Neuronal stem cell (in vitro differentiated cells): ENCODE data around the gene ACE2.

Experiments
- DNase-seq: peaks from one replicate; pipeline ENCODE4 v3.0.0-alpha.2; 2013; ENCODE audit warnings: low spot score
- H2AFZ ChIP-seq: one replicate; pipeline ENCODE4 v1.6.1; 2013; ENCODE audit warnings: mild to moderate bottlenecking, low read length, inconsistent platforms
- H2AK5ac ChIP-seq: 2 replicates; pipeline ENCODE4 v1.6.1; 2013; ENCODE audit warnings: low read depth, mild to moderate bottlenecking, inconsistent platforms, low read length, moderate library complexity, mixed read lengths
- H2BK120ac ChIP-seq: 2 replicates; pipeline ENCODE4 v1.6.1; 2013; ENCODE audit warnings: low read depth, mild to moderate bottlenecking, inconsistent platforms, low read length, moderate library complexity, mixed read lengths
- H2BK12ac ChIP-seq: one replicate; pipeline ENCODE4 v1.6.1; 2013; ENCODE audit warnings: low read length, inconsistent platforms
- H2BK15ac ChIP-seq: 2 replicates; pipeline ENCODE4 v1.6.1; 2013; ENCODE audit warnings: mild to moderate bottlenecking, low read length, inconsistent platforms, mixed read lengths
- H2BK5ac ChIP-seq: one replicate; pipeline ENCODE4 v1.6.1; 2013; ENCODE audit warnings: inconsistent platforms, mild to moderate bottlenecking, low read length, moderate library complexity
- H3K14ac ChIP-seq: one replicate; pipeline ENCODE4 v1.6.1; 2013; ENCODE audit warnings: low read length, inconsistent platforms
- H3K18ac ChIP-seq: 2 replicates; pipeline ENCODE4 v1.6.1; 2013; ENCODE audit warnings: low read length, inconsistent platforms
- H3K23ac ChIP-seq: 2 replicates; pipeline ENCODE4 v1.6.1; 2013; ENCODE audit warnings: low read depth, mild to moderate bottlenecking, mixed read lengths, low read length, inconsistent platforms; ENCODE audit not compliant: poor library complexity
- H3K27ac ChIP-seq: replicated peaks from 3 replicates; pipeline ENCODE4 v1.5.1; 2013; ENCODE audit warnings: low read length, inconsistent platforms
- H3K27me3 ChIP-seq, 3 experiments: 2 replicates each; pipeline ENCODE4 v1.6.1; 2013; ENCODE audit warnings: low read length in 3 of 3, mild to moderate bottlenecking in 2 of 3, inconsistent platforms in 1 of 3, low read depth in 1 of 3, mixed read lengths in 1 of 3, moderate library complexity in 1 of 3; ENCODE audit not compliant: control insufficient read depth in 3 of 3, insufficient read depth in 3 of 3
- H3K36me3 ChIP-seq, 2 donors: replicated peaks in 1 of 2; 2 replicates each; pipeline ENCODE4 v1.6.1; 2013; ENCODE audit warnings: low read length in 2 of 2; ENCODE audit not compliant: control insufficient read depth in 2 of 2, insufficient read depth in 2 of 2
- H3K4ac ChIP-seq: 2 replicates; pipeline ENCODE4 v1.6.1; 2013; ENCODE audit warnings: inconsistent platforms, mild to moderate bottlenecking, low read length, moderate library complexity
- H3K4me1 ChIP-seq, 2 donors: 1 replicate in 1 of 2; 2 replicates in 1 of 2; pipeline ENCODE4 v1.6.1; 2013; ENCODE audit warnings: low read length in 2 of 2, low read depth in 1 of 2; ENCODE audit not compliant: control insufficient read depth in 2 of 2, insufficient read depth in 1 of 2
- H3K4me2 ChIP-seq: one replicate; pipeline ENCODE4 v1.6.1; 2013; ENCODE audit warnings: mild to moderate bottlenecking, low read length, inconsistent platforms; ENCODE audit not compliant: insufficient read depth, poor library complexity, severe bottlenecking
- H3K4me3 ChIP-seq, 2 donors: 2 replicates each; pipeline ENCODE4 v1.5.1; 2013; ENCODE audit warnings: low read length in 2 of 2, mild to moderate bottlenecking in 2 of 2, inconsistent platforms in 1 of 2, moderate library complexity in 1 of 2
- H3K79me1 ChIP-seq: one replicate; pipeline ENCODE4 v1.6.1; 2013; ENCODE audit warnings: low read depth, mild to moderate bottlenecking, inconsistent platforms, low read length, moderate library complexity
- H3K9ac ChIP-seq: one replicate; pipeline ENCODE4 v1.6.1; 2013; ENCODE audit warnings: mild to moderate bottlenecking, low read depth, low read length, inconsistent platforms; ENCODE audit not compliant: poor library complexity
- H3K9me3 ChIP-seq, 2 donors: replicated peaks in 1 of 2; 2 replicates each; pipeline versions ENCODE3 to v1.6.1; 2013; ENCODE audit warnings: low read length in 2 of 2, mild to moderate bottlenecking in 2 of 2, inconsistent platforms in 1 of 2, low read depth in 1 of 2, mixed read lengths in 1 of 2, moderate library complexity in 1 of 2; ENCODE audit not compliant: control insufficient read depth in 2 of 2, insufficient read depth in 1 of 2
- H4K8ac ChIP-seq: one replicate; pipeline ENCODE4 v1.6.1; 2013; ENCODE audit warnings: low read depth, mild to moderate bottlenecking, inconsistent platforms, low read length, moderate library complexity
- H4K91ac ChIP-seq: one replicate; pipeline ENCODE4 v1.6.1; 2013; ENCODE audit warnings: low read length, low read depth, mild to moderate bottlenecking, inconsistent platforms; ENCODE audit not compliant: poor library complexity
- WGBS, 2 donors: extraction: QIAGEN DNeasy Blood & Tissue Kit; methylation state at CpG; one replicate each; pipeline ENCODE4 v1.1.7; 2013; ENCODE audit warnings: missing lambda C conversion rate in 2 of 2, mixed read lengths in 1 of 2; ENCODE audit not compliant: insufficient read length in 2 of 2, insufficient replicate concordance in 1 of 2; ENCODE audit errors: extremely low coverage in 2 of 2; 5-methylcytosine and 5-hydroxymethylcytosine counted together

The ACE2 gene

DNA sequence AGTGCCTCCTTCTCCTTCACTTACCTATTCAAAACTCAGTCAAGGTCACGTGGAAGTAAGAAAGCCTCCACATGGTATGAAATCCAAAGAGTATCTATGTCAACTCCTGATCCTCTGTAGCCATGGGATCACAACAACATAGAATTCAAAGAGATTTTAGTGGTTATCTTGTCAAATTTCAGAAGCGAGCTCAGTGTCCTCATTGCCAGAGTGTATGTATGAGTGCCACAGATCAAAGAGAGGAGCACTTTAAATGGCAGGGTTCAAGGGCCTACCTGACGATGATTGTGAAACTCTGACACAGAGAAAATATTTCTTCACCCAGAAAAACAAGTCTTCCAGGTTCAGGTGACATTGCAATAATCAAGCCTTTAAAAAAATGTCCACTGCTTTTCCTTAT is 1.2 kb upstream of the ACE2 start:
- H2BK15ac ChIP-seq: no peak overlapping the region
- no CpG with 5 or more reads among the region's 3 CpGs for WGBS, 2 donors
- no peak overlapping the region for H3K9ac ChIP-seq
- H3K9me3 ChIP-seq: no peaks in the 10 kb centered on the region
- no peaks in the 10 kb centered on the region for H3K27me3 ChIP-seq
- H4K8ac ChIP-seq: no peak overlapping the region
- H3K4me2 ChIP-seq: no peak overlapping the region
- H3K36me3 ChIP-seq: no peaks in the 10 kb centered on the region
- no peaks in the 10 kb centered on the region for H3K79me1 ChIP-seq
- no peak overlapping the region for H3K27ac ChIP-seq
- H3K4me1 ChIP-seq: no peaks in the 10 kb centered on the region
- no peak overlapping the region for H3K4ac ChIP-seq
- H4K91ac ChIP-seq: no peak overlapping the region
- no peak overlapping the region for H2BK12ac ChIP-seq
- no peak overlapping the region for H2AFZ ChIP-seq
- H2BK5ac ChIP-seq: no peak overlapping the region
- H2AK5ac ChIP-seq: no peak overlapping the region
- H2BK120ac ChIP-seq: no peak overlapping the region
- no peak overlapping the region for H3K18ac ChIP-seq
- H3K23ac ChIP-seq: no peak overlapping the region
- H3K4me3 ChIP-seq: no peak overlapping the region
- no peak overlapping the region for H3K14ac ChIP-seq
- no peak for DNase-seq

DNA sequence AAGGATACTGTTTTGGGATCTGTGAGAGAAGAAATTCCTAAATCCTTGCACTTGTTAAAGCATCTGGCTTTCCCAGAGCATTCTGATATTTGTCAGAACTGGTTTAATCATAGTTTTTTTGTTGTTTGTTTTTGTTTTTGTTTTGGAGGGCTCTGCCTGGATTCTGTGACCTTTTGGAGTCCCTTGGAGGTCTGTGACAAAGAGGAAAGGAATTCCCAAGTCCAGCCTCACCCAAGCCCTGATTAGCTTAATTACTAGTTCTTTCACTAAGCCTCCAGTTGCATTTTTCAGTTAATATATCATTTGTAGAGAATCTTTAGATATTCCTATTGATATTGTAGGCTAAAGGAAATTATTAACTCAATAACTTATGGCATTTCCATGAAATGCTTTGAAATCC is 711 bp downstream of the ACE2 start:
- H3K27me3 ChIP-seq: peaks cover 0 to 6% (median 0%) of the 10 kb centered on the region in 3 experiments
- H3K4me3 ChIP-seq: no peak overlapping the region
- no peak overlapping the region for H3K23ac ChIP-seq
- H2AFZ ChIP-seq: no peak overlapping the region
- no peak for DNase-seq
- no peak overlapping the region for H3K27ac ChIP-seq
- no peak overlapping the region for H2AK5ac ChIP-seq
- no peaks in the 10 kb centered on the region for H3K9me3 ChIP-seq
- H3K4ac ChIP-seq: no peak overlapping the region
- H2BK15ac ChIP-seq: no peak overlapping the region
- no peak overlapping the region for H4K8ac ChIP-seq
- H3K18ac ChIP-seq: no peak overlapping the region
- H4K91ac ChIP-seq: no peak overlapping the region
- H2BK5ac ChIP-seq: no peak overlapping the region
- H2BK12ac ChIP-seq: no peak overlapping the region
- no peak overlapping the region for H3K4me2 ChIP-seq
- H3K36me3 ChIP-seq: no peaks in the 10 kb centered on the region
- H2BK120ac ChIP-seq: no peak overlapping the region
- H3K14ac ChIP-seq: no peak overlapping the region
- H3K4me1 ChIP-seq: no peaks in the 10 kb centered on the region
- no peaks in the 10 kb centered on the region for H3K79me1 ChIP-seq
- no peak overlapping the region for H3K9ac ChIP-seq

DNA sequence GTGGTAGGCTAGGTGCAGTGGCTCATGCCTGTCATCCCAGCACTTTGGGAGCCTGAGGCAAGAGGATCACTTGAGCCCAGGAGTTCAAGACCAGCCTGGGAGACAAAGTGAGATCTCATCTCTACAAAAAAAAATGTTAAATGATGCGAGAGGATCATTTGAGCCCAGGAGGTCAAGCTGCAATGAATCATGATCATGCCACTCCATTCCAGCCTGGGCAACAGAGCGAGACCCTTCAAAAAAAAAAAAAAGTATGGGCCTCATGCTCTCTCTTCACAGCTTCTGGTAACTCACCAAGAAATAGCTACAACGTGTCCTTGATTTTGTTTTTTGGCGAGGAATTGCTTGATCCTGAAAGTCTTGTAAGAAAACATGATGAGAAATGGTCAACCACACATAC is 1.3 kb downstream of the ACE2 start:
- H3K4me1 ChIP-seq: no peaks in the 10 kb centered on the region
- H3K4me3 ChIP-seq: no peak overlapping the region
- H2AK5ac ChIP-seq: no peak overlapping the region
- no peak overlapping the region for H3K4me2 ChIP-seq
- H3K9me3 ChIP-seq: no peaks in the 10 kb centered on the region
- H3K23ac ChIP-seq: no peak overlapping the region
- no peak overlapping the region for H3K27ac ChIP-seq
- H3K14ac ChIP-seq: no peak overlapping the region
- H2BK12ac ChIP-seq: no peak overlapping the region
- no peak overlapping the region for H3K4ac ChIP-seq
- H2BK15ac ChIP-seq: no peak overlapping the region
- H4K8ac ChIP-seq: no peak overlapping the region
- no peak for DNase-seq
- peaks cover 0 to 6% (median 0%) of the 10 kb centered on the region in 3 experiments for H3K27me3 ChIP-seq
- H3K79me1 ChIP-seq: no peaks in the 10 kb centered on the region
- WGBS, 2 donors: no CpG with 5 or more reads among the region's 4 CpGs
- H3K18ac ChIP-seq: no peak overlapping the region
- no peak overlapping the region for H2BK5ac ChIP-seq
- no peak overlapping the region for H4K91ac ChIP-seq
- H2BK120ac ChIP-seq: no peak overlapping the region
- H3K9ac ChIP-seq: no peak overlapping the region
- H3K36me3 ChIP-seq: no peaks in the 10 kb centered on the region
- H2AFZ ChIP-seq: no peak overlapping the region

DNA sequence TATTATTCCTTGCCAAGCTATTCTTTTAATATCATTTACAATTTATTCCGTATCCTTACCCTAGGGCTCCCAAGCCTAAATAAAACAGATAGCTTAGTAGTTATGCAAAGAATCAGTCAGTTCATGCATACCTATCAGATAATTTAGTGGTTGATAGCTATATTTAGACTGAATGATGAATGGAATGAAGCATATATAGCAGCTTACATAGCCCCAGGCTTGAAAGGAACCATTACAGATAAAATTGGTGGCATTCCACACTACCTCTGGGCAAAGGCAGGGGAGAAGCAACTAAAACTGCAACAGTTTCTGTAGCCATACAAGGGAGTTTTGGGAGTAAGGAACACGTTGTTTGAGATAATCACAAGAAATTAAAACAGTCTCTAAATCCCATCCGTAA is 2.7 kb downstream of the ACE2 start:
- Histone ChIP-seq H2BK12ac (no peak overlapping the region), H3K9ac (no peak overlapping the region), H2BK5ac (no peak overlapping the region), H2BK120ac (no peak overlapping the region), H3K18ac (no peak overlapping the region), H4K8ac (no peak overlapping the region), H2AFZ (no peak overlapping the region), H3K23ac (no peak overlapping the region), H3K27me3 (peaks cover 0 to 10% (median 0%) of the 10 kb centered on the region in 3 experiments), H3K27ac (no peak overlapping the region), H3K4ac (no peak overlapping the region), H3K14ac (no peak overlapping the region), H4K91ac (no peak overlapping the region), H3K9me3 (no peaks in the 10 kb centered on the region), H2AK5ac (no peak overlapping the region), H2BK15ac (no peak overlapping the region), H3K4me3 (no peak overlapping the region), H3K4me2 (no peak overlapping the region), H3K79me1 (no peaks in the 10 kb centered on the region), H3K36me3 (no peaks in the 10 kb centered on the region), H3K4me1 (no peaks in the 10 kb centered on the region)
- DNase-seq: no peak
- no CpG with 5 or more reads among the region's 3 CpGs for WGBS, 2 donors
